ENCODE measurements around the gene PI4K2A. TPM values are rescaled to one million over a fixed set of nuclear protein-coding genes. Genes with fewer than 3 reads are reported as not detected.
"Not testable (repeated sequence)": the region's sequence is repeated elsewhere in the genome, so short reads cannot be mapped to it uniquely, and the experiment has no call there.

PI4K2A gene
- total and polyA plus RNA-seq, 2 donors (not counting 1 experiment from before 2014, with no cell fraction given) = 7.9 to 17.7 TPM

DNA sequence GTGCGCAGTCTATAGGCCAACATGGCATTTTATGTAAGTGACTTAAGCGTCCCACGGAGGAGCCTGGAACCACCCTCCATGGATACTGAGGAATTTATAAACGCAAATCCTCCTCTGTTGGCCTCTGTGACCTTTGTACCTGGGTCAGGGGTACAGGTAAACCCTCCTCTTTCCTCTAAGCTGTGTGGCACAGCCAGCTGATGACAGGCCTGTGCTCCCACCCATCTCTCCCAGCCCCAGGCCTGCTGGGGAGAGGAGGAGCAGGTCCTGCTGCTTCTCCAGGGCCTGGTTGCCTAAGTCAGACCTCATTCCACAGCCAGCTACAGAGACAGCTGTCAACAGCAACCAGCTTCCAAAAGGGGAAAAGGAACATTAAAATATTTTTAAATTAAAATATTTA lies 41.6 kb downstream of the PI4K2A start:
- TF ChIP-seq, protein P1, sequence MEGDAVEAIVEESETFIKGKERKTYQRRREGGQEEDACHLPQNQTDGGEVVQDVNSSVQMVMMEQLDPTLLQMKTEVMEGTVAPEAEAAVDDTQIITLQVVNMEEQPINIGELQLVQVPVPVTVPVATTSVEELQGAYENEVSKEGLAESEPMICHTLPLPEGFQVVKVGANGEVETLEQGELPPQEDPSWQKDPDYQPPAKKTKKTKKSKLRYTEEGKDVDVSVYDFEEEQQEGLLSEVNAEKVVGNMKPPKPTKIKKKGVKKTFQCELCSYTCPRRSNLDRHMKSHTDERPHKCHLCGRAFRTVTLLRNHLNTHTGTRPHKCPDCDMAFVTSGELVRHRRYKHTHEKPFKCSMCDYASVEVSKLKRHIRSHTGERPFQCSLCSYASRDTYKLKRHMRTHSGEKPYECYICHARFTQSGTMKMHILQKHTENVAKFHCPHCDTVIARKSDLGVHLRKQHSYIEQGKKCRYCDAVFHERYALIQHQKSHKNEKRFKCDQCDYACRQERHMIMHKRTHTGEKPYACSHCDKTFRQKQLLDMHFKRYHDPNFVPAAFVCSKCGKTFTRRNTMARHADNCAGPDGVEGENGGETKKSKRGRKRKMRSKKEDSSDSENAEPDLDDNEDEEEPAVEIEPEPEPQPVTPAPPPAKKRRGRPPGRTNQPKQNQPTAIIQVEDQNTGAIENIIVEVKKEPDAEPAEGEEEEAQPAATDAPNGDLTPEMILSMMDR (IDR thresholded peaks at IDR 0.05) = no peak
- no peak for TF ChIP-seq EZH2 (IDR thresholded peaks at IDR 0.05; ENCODE audit: borderline replicate concordance, insufficient read depth, low read depth, low read length, poor library complexity, severe bottlenecking)
- no peak overlapping the region for H3K4me2 ChIP-seq (replicated peaks; ENCODE audit: low read depth, low read length, poor library complexity, severe bottlenecking)
- no peaks in the 10 kb centered on the region for H3K79me2 ChIP-seq (ENCODE audit: control insufficient read depth, insufficient read depth, low read length)

GRCh38 chr10:97683556-97684367 lies 43.3 kb downstream of the PI4K2A start:
- H3K9me3 ChIP-seq (ENCODE audit: control extremely low read depth in 1 of 3, control insufficient read depth in 2 of 3, insufficient read depth in 1 of 3, low read length in 2 of 3) = no peaks in the 10 kb centered on the region
- ChIA-PET POLR2A (interaction anchor here (0.7 kb wide), 1 partner anchor 78 kb away, joined by 4 read pairs; no protein-coding TSS in a partner anchor), CTCF (interaction anchor here (1.0 to 12.0 kb wide), 6 partner anchors 10 to 220 kb away, joined by 3 to 267 read pairs (median 4); partner anchors contain the start of gene ZFYVE27)
- H3K36me3 ChIP-seq (replicated peaks in 1 of 2; ENCODE audit: control extremely low read depth in 1 of 2, control insufficient read depth in 1 of 2, extremely low read depth in 1 of 2, insufficient read depth in 2 of 2, low read length in 1 of 2) = no peaks in the 10 kb centered on the region
- H3K4me1 Mint-ChIP-seq = peaks cover 14% of the 10 kb centered on the region
- H3K9ac ChIP-seq (ENCODE audit: low read length) = no peak overlapping the region
- no peak overlapping the region for H3K27ac ChIP-seq (ENCODE audit: low read length in 2 of 2)
- intact Hi-C loops (cut with micrococcal nuclease) = no loop called here
- 83% methylated on average over 9 of the region's 9 CpGs for WGBS (ENCODE audit: insufficient coverage)
- H3K4me2 ChIP-seq (replicated peaks; ENCODE audit: low read depth, low read length, poor library complexity, severe bottlenecking) = no peak overlapping the region
- no peak overlapping the region for H3K4me3 Mint-ChIP-seq
- no peaks in the 10 kb centered on the region for H3K27me3 Mint-ChIP-seq
- H2AFZ ChIP-seq (ENCODE audit: insufficient read depth, low read depth, low read length, poor library complexity, severe bottlenecking) = no peak overlapping the region
- H3K9me3 Mint-ChIP-seq (ENCODE audit: insufficient read depth) = no peaks in the 10 kb centered on the region
- H3K4me3 ChIP-seq (ENCODE audit: control extremely low read depth in 1 of 5, extremely low read depth in 1 of 5, insufficient read depth in 1 of 5, low read depth in 2 of 5, low read length in 4 of 5) = no peak overlapping the region
- peaks cover 4 to 15% of the 10 kb centered on the region in 2 donors for H3K4me1 ChIP-seq (ENCODE audit: control insufficient read depth in 2 of 2, insufficient read depth in 2 of 2, low read length in 2 of 2)
- DNase-seq (no peak), ATAC-seq (ENCODE audit: low read depth) (no peak)
- H3K27me3 ChIP-seq (replicated peaks in 1 of 4; ENCODE audit: control extremely low read depth in 1 of 4, control insufficient read depth in 3 of 4, insufficient read depth in 4 of 4, low read length in 3 of 4) = no peaks in the 10 kb centered on the region
- H3K79me2 ChIP-seq (ENCODE audit: control insufficient read depth, insufficient read depth, low read length) = no peaks in the 10 kb centered on the region
- H3K27ac Mint-ChIP-seq = no peak overlapping the region
- H4K20me1 ChIP-seq (ENCODE audit: control insufficient read depth, insufficient read depth, low read length, poor library complexity, severe bottlenecking) = no peaks in the 10 kb centered on the region
- TF ChIP-seq EZH2 (IDR thresholded peaks at IDR 0.05; ENCODE audit: borderline replicate concordance, insufficient read depth, low read depth, low read length, poor library complexity, severe bottlenecking) = no peak
- TF ChIP-seq, protein P1 (IDR thresholded peaks at IDR 0.05) = no peak

More for the DNA sequence above, 41.6 kb downstream of the PI4K2A start:
- Histone ChIP-seq H2AFZ (ENCODE audit: insufficient read depth, low read depth, low read length, poor library complexity, severe bottlenecking) (no peak overlapping the region), H3K36me3 (replicated peaks in 1 of 2; ENCODE audit: control extremely low read depth in 1 of 2, control insufficient read depth in 1 of 2, extremely low read depth in 1 of 2, insufficient read depth in 2 of 2, low read length in 1 of 2) (no peaks in the 10 kb centered on the region), H3K4me3 (ENCODE audit: control extremely low read depth in 1 of 5, extremely low read depth in 1 of 5, insufficient read depth in 1 of 5, low read depth in 2 of 5, low read length in 4 of 5) (no peak overlapping the region), H4K20me1 (ENCODE audit: control insufficient read depth, insufficient read depth, low read length, poor library complexity, severe bottlenecking) (no peaks in the 10 kb centered on the region), H3K27ac (ENCODE audit: low read length in 2 of 2) (no peak overlapping the region), H3K9me3 (ENCODE audit: control extremely low read depth in 1 of 3, control insufficient read depth in 2 of 3, insufficient read depth in 1 of 3, low read length in 2 of 3) (no peaks in the 10 kb centered on the region), H3K4me1 (ENCODE audit: control insufficient read depth in 2 of 2, insufficient read depth in 2 of 2, low read length in 2 of 2) (peaks cover 5 to 15% of the 10 kb centered on the region in 2 donors), H3K9ac (ENCODE audit: low read length) (no peak overlapping the region), H3K27me3 (replicated peaks in 1 of 4; ENCODE audit: control extremely low read depth in 1 of 4, control insufficient read depth in 3 of 4, insufficient read depth in 4 of 4, low read length in 3 of 4) (no peaks in the 10 kb centered on the region)
- intact Hi-C loops (cut with micrococcal nuclease) = no loop called here
- ChIA-PET CTCF (interaction anchor here (1.6 to 12.0 kb wide), 3 partner anchors 20 to 221 kb away, joined by 4 to 267 read pairs (median 13); partner anchors contain the start of gene ZFYVE27), POLR2A (no interaction called here)
- Mint-ChIP-seq H3K9me3 (ENCODE audit: insufficient read depth) (no peaks in the 10 kb centered on the region), H3K27ac (no peak overlapping the region), H3K4me1 (peaks cover 15% of the 10 kb centered on the region), H3K4me3 (no peak overlapping the region), H3K27me3 (no peaks in the 10 kb centered on the region)
- DNase-seq = no peak
- WGBS (ENCODE audit: insufficient coverage) = 100% methylated on average over 3 of the region's 4 CpGs
- ATAC-seq (ENCODE audit: low read depth) = no peak

DNA sequence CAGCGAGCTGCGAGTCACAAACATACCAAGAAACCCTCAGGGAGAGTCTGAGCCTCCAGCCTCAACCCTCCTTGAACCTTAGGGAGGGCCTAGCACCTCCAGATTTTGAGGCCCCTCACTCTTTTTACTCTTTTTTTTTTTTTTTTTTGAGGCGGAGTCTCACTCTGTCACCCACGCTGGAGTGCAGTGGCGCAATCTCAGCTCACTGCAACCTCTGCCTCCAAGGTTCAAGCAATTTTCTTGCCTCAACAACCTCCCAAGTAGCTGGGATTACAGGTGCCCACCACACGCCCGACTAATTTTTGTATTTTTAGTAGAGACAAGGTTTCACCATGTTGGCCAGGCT lies 43.9 kb downstream of the PI4K2A start:
- H2AFZ ChIP-seq (ENCODE audit: insufficient read depth, low read depth, low read length, poor library complexity, severe bottlenecking); H3K79me2 ChIP-seq (ENCODE audit: control insufficient read depth, insufficient read depth, low read length); H3K9me3 Mint-ChIP-seq (ENCODE audit: insufficient read depth); H3K9ac ChIP-seq (ENCODE audit: low read length); H3K36me3 ChIP-seq (replicated peaks in 1 of 2; ENCODE audit: control extremely low read depth in 1 of 2, control insufficient read depth in 1 of 2, extremely low read depth in 1 of 2, insufficient read depth in 2 of 2, low read length in 1 of 2); H3K27me3 Mint-ChIP-seq; H3K4me3 ChIP-seq (ENCODE audit: control extremely low read depth in 1 of 5, extremely low read depth in 1 of 5, insufficient read depth in 1 of 5, low read depth in 2 of 5, low read length in 4 of 5); intact Hi-C loops (cut with micrococcal nuclease); DNase-seq; H3K4me3 Mint-ChIP-seq; ATAC-seq (ENCODE audit: low read depth); H3K4me2 ChIP-seq (replicated peaks; ENCODE audit: low read depth, low read length, poor library complexity, severe bottlenecking); H3K9me3 ChIP-seq (ENCODE audit: control extremely low read depth in 1 of 3, control insufficient read depth in 2 of 3, insufficient read depth in 1 of 3, low read length in 2 of 3); H3K27ac Mint-ChIP-seq; H3K27ac ChIP-seq (ENCODE audit: low read length in 2 of 2); H3K27me3 ChIP-seq (replicated peaks in 1 of 4; ENCODE audit: control extremely low read depth in 1 of 4, control insufficient read depth in 3 of 4, insufficient read depth in 4 of 4, low read length in 3 of 4); H4K20me1 ChIP-seq (ENCODE audit: control insufficient read depth, insufficient read depth, low read length, poor library complexity, severe bottlenecking): not testable (repeated sequence)
- H3K4me1 ChIP-seq (ENCODE audit: control insufficient read depth in 2 of 2, insufficient read depth in 2 of 2, low read length in 2 of 2) = peaks cover 4 to 15% of the 10 kb centered on the region in 2 donors
- 94% methylated on average over 2 of the region's 7 CpGs for WGBS (ENCODE audit: insufficient coverage)
- CTCF ChIA-PET = interaction anchor here (1.4 to 12.0 kb wide), 4 partner anchors 10 to 49 kb away, joined by 3 to 267 read pairs (median 8); partner anchors contain the start of gene ZFYVE27
- POLR2A ChIA-PET = interaction anchor here (0.7 kb wide), 1 partner anchor 77 kb away, joined by 4 read pairs; no protein-coding TSS in a partner anchor
- H3K4me1 Mint-ChIP-seq = peaks cover 14% of the 10 kb centered on the region

Measured in B cell (primary cell).